Upper lobe of left lung (tissue), 6 donors: ENCODE results near the gene ADCYAP1R1. TPM values are rescaled to one million over a fixed set of nuclear protein-coding genes. Genes with fewer than 3 reads are reported as not detected.

Source experiments
- ATAC-seq, 2 donors: fragments of 200-7000 bp; cut with Tn5 transposase; one replicate each; pipeline ENCODE4 v1.9.1; 2022; ENCODE audit warnings: mild to moderate bottlenecking in 2 of 2, moderate library complexity in 2 of 2; ENCODE audit not compliant: low FRiP score in 2 of 2
- DNase-seq, 2 donors: peaks; one replicate each; pipeline ENCODE4 v3.0.0-alpha.2; 2019 to 2020
- H3K27ac ChIP-seq, 4 donors: fragments of 200-600 bp; sonication (generic); one replicate each; pipeline ENCODE4 v1.5.1; 2016 to 2019
- H3K27me3 ChIP-seq, 4 donors: fragments of 200-600 bp; sonication (generic); one replicate each; pipeline ENCODE4 v1.5.1; 2017 to 2019
- H3K36me3 ChIP-seq, 4 donors: fragments of 200-600 bp; sonication (generic); one replicate each; pipeline ENCODE4 v1.5.1; 2016 to 2019
- H3K4me1 ChIP-seq, 4 donors: fragments of 200-600 bp; sonication (generic); one replicate each; pipeline ENCODE4 v1.5.1; 2018 to 2019
- H3K4me3 ChIP-seq, 4 donors: fragments of 200-600 bp; sonication (generic); one replicate each; pipeline ENCODE4 v1.5.1; 2017 to 2019; ENCODE audit warnings: mild to moderate bottlenecking in 2 of 4, moderate library complexity in 1 of 4
- H3K9me3 ChIP-seq, 4 donors: fragments of 200-600 bp; sonication (generic); one replicate each; pipeline ENCODE4 v1.5.1; 2018 to 2019
- EP300 ChIP-seq, 4 donors: sonication (generic); formaldehyde crosslinking; IDR thresholded peaks; one replicate each; pipeline ENCODE4 v1.5.1; 2017; ENCODE audit warnings: antibody characterized with exemption in 4 of 4, control low read depth in 2 of 4
- POLR2A ChIP-seq, 4 donors: fragments of 450-650 bp; IDR thresholded peaks; one replicate each; pipeline ENCODE4 v1.5.1; 2016 to 2017; ENCODE audit warnings: antibody characterized with exemption in 4 of 4, mild to moderate bottlenecking in 2 of 4
- POLR2AphosphoS5 ChIP-seq, 2 donors: sonication (generic); formaldehyde crosslinking; IDR thresholded peaks; one replicate each; pipeline ENCODE4 v1.5.1; 2017; ENCODE audit warnings: antibody characterized with exemption in 2 of 2
- WGBS, 2 donors: methylation state at CpG; one replicate each; pipeline ENCODE4 v1.1.5; 2017 to 2018; 5-methylcytosine and 5-hydroxymethylcytosine counted together
- total RNA-seq, 6 donors: library from RNA; depleted of rRNA in 4 of 6; stranded (reverse); fragments of >200 nt in 4 of 6; gene quantifications; one replicate each; pipeline versions ENCODE4 v1.1.0 to v1.2.1, GENCODE V29; 2016 to 2021
- TF ChIP-seq, protein P1 (sequence below), 6 experiments: fragments of 450-650 bp in 4 of 6; fragments of 200-600 bp in 2 of 6; sonication (generic) in 2 of 6; IDR thresholded peaks; one replicate each; pipeline ENCODE4 v1.5.1; 2016 to 2019; ENCODE audit warnings: antibody characterized with exemption in 6 of 6
- donor health status: DM: no; HTN: no; CAD: no; lungs with moderate emphysema.
- donor health status: DM: no; HTN: yes; CAD: no; lungs with severe emphysema.

The ADCYAP1R1 gene
- total RNA-seq, 6 donors from 2014 or later = under 0.01 to 1.3 (median 0.13) TPM

DNA sequence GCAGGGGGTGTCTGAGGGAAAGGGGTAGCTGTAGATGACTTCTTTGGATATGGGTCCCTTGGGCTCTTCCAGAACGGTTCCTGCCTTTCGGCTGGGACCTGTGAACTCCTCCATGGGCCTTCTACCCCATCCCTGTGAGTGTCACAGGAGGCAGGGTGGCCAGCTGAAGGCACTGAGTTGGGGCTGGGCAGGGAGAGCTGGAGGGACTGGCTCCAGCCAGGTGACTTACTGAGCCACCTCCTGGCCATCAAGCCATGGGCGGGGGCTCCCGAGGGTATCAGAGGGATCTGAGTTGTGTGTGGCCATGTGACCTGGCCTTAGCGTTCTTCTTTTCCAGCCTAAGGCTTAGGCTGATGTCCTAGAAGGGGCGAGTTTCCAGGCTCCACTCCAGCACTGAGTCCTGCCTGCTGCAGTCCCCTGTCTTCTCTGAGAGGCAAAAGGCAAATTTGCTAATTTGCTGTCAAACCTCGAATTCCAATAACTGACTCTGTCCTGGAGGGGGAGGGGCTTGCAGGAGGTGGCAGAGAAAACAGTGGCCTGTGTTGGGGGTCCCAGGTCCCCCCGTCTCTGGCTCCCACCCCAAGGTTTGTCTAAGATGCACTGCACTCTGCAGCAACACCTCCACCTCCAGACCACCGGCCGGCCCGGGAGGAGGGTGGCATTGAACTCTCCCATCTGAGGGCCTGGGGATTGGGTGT is 27.2 kb downstream of the ADCYAP1R1 start:
- WGBS, 2 donors = 44 to 75% methylated on average over 9 to 11 of the region's 11 CpGs
- H3K27me3 ChIP-seq = no peaks in the 10 kb centered on the region
- H3K36me3 ChIP-seq = no peaks in the 10 kb centered on the region
- TF ChIP-seq EP300 (IDR thresholded peaks at IDR 0.05) (no peak), POLR2A (IDR thresholded peaks at IDR 0.05) (no peak), POLR2AphosphoS5 (IDR thresholded peaks at IDR 0.05) (no peak)
- TF ChIP-seq, protein P1, sequence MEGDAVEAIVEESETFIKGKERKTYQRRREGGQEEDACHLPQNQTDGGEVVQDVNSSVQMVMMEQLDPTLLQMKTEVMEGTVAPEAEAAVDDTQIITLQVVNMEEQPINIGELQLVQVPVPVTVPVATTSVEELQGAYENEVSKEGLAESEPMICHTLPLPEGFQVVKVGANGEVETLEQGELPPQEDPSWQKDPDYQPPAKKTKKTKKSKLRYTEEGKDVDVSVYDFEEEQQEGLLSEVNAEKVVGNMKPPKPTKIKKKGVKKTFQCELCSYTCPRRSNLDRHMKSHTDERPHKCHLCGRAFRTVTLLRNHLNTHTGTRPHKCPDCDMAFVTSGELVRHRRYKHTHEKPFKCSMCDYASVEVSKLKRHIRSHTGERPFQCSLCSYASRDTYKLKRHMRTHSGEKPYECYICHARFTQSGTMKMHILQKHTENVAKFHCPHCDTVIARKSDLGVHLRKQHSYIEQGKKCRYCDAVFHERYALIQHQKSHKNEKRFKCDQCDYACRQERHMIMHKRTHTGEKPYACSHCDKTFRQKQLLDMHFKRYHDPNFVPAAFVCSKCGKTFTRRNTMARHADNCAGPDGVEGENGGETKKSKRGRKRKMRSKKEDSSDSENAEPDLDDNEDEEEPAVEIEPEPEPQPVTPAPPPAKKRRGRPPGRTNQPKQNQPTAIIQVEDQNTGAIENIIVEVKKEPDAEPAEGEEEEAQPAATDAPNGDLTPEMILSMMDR (IDR thresholded peaks at IDR 0.05) = no peak
- H3K4me1 ChIP-seq = peaks cover 0 to 9% (median 5%) of the 10 kb centered on the region in 4 donors
- no peak overlapping the region for H3K4me3 ChIP-seq
- no peak overlapping the region for H3K27ac ChIP-seq
- no peak for DNase-seq
- H3K9me3 ChIP-seq = no peaks in the 10 kb centered on the region
- no peak for ATAC-seq

DNA sequence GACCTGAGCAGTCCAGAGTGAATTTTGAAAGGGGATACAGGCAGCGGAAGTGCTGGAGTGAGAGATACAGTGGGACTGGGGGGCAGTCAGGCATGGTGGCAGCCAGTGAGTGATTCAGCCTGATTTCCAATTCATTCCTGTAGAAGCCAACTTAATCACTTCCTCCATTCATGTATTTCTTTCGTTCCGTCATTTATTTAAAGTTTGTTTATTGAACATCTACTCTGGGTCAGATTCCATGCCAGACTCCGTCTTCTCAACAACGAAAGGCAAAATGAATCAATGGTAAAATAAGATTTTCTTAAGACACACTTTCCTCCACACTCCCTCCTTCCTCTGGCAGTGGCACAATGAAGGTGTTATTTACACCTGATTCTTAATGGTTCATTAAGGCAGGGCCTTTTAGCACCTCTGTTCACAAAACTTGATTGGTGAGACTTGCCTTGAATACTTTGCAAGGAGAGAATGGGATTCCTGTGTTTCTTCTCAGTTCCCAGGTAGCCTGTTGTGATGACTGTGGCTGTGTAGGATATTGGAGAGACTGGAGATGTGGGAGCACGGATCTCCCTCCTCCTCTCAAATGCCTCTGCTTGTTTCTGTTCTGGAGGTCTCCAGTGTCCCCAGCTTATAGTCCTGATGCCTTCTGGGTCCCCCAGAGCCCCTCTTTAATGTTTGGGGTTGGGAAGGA is 27.9 kb downstream of the ADCYAP1R1 start:
- H3K4me3 ChIP-seq = no peak overlapping the region
- H3K9me3 ChIP-seq = no peaks in the 10 kb centered on the region
- H3K36me3 ChIP-seq = no peaks in the 10 kb centered on the region
- no peaks in the 10 kb centered on the region for H3K27me3 ChIP-seq
- ATAC-seq = no peak
- peaks cover 0 to 9% (median 5%) of the 10 kb centered on the region in 4 donors for H3K4me1 ChIP-seq
- no peak for TF ChIP-seq EP300 (IDR thresholded peaks at IDR 0.05)
- TF ChIP-seq POLR2AphosphoS5 (IDR thresholded peaks at IDR 0.05) = no peak
- no peak for TF ChIP-seq POLR2A (IDR thresholded peaks at IDR 0.05)
- TF ChIP-seq, protein P1 (IDR thresholded peaks at IDR 0.05) = no peak
- no peak overlapping the region for H3K27ac ChIP-seq
- WGBS, 2 donors = 61 to 68% methylated on average over 6 of the region's 6 CpGs
- no peak for DNase-seq

DNA sequence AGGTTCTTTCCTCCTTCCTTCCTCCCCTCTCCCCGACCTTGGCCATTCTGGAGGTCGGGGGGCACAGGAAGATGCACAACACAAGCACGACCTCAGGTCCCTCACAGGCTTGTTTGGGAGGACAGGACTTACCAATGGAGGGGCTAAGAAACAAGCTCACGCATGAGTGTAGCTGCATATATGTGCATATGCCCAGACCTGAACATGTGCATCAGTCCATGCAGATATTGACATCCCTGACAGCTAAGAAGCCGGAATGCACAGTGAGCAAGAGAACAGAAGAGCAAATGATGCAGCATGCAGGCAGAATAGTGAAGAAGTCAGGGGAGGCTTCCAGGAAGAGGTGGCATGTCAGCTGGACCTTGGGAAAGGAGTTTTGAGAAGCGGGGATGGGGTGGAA is 28.7 kb downstream of the ADCYAP1R1 start:
- Histone ChIP-seq H3K4me3 (no peak overlapping the region), H3K4me1 (peaks cover 0 to 9% (median 5%) of the 10 kb centered on the region in 4 donors), H3K27ac (no peak overlapping the region), H3K27me3 (no peaks in the 10 kb centered on the region), H3K9me3 (no peaks in the 10 kb centered on the region), H3K36me3 (no peaks in the 10 kb centered on the region)
- ATAC-seq (no peak), DNase-seq (no peak)
- 60 to 68% methylated on average over 5 to 6 of the region's 6 CpGs for WGBS, 2 donors
- TF ChIP-seq POLR2A (IDR thresholded peaks at IDR 0.05) = no peak
- no peak for TF ChIP-seq POLR2AphosphoS5 (IDR thresholded peaks at IDR 0.05)
- no peak for TF ChIP-seq EP300 (IDR thresholded peaks at IDR 0.05)
- TF ChIP-seq, protein P1 (IDR thresholded peaks at IDR 0.05) = no peak

DNA sequence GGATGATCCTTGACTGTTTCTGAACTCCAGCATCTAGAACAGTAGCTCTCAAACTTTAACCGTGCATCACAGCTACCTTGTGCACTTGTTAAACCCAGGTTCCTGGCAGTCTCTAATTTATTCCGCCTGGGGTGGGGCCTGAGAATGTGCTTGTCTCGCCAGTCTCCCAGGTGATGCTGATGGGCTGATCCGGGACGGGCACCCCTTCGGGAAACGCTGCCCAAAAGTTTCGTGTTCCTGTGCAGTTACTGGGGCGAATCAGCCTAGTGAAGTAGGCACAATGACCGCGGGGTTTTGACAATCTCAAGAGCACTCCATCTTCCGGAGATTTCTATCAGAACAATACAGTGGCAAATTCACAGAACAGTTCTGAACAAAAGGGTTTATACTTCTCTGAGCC is 29.9 kb downstream of the ADCYAP1R1 start:
- Histone ChIP-seq H3K4me3 (no peak overlapping the region), H3K9me3 (no peaks in the 10 kb centered on the region), H3K27ac (no peak overlapping the region), H3K27me3 (no peaks in the 10 kb centered on the region), H3K36me3 (no peaks in the 10 kb centered on the region), H3K4me1 (peaks cover 0 to 9% (median 5%) of the 10 kb centered on the region in 4 donors)
- TF ChIP-seq, protein P1 (IDR thresholded peaks at IDR 0.05) = no peak
- TF ChIP-seq EP300 (IDR thresholded peaks at IDR 0.05) = no peak
- TF ChIP-seq POLR2AphosphoS5 (IDR thresholded peaks at IDR 0.05) = no peak
- no peak for TF ChIP-seq POLR2A (IDR thresholded peaks at IDR 0.05)
- WGBS, 2 donors = 35 to 49% methylated on average over 10 to 12 of the region's 12 CpGs
- ATAC-seq = no peak
- no peak for DNase-seq
